GM23338 (cell line): ENCODE measurements around the gene SLC39A11. TPM values are rescaled to one million over a fixed set of nuclear protein-coding genes. Genes with fewer than 3 reads are reported as not detected.

ENCODE experiments used
- ATAC-seq: fragments of 200-7000 bp; cut with Tn5 transposase; 3 replicates; pipeline ENCODE4 v1.9.1; 2020
- DNase-seq: peaks from one replicate; pipeline ENCODE4 v3.0.0-alpha.2; 2015; ENCODE audit warnings: low spot score
- H2AFZ ChIP-seq: fragments of 200-600 bp; sonication (generic); 2 replicates; pipeline ENCODE4 v1.8.0; 2016; ENCODE audit warnings: antibody characterized with exemption, mild to moderate bottlenecking, moderate library complexity
- H3F3A ChIP-seq: fragments of 200-600 bp; sonication (generic); replicated peaks from 2 replicates; pipeline ENCODE4 v1.8.0; 2017; ENCODE audit warnings: antibody characterized with exemption, mixed run types, low read depth
- H3K27ac ChIP-seq: fragments of 200-600 bp; sonication (generic); 2 replicates; pipeline ENCODE4 v1.6.1; 2016; ENCODE audit warnings: low read depth
- H3K27me3 ChIP-seq: fragments of 200-600 bp; sonication (generic); 2 replicates; pipeline ENCODE4 v1.8.0; 2016; ENCODE audit warnings: mild to moderate bottlenecking, mixed run types, moderate library complexity; ENCODE audit not compliant: insufficient read depth
- H3K36me3 ChIP-seq: fragments of 200-600 bp; sonication (generic); 2 replicates; pipeline ENCODE4 v1.8.0; 2016; ENCODE audit warnings: mild to moderate bottlenecking; ENCODE audit not compliant: insufficient read depth
- H3K4me1 ChIP-seq: fragments of 200-600 bp; sonication (generic); 2 replicates; pipeline ENCODE4 v1.8.0; 2016; ENCODE audit warnings: mild to moderate bottlenecking, moderate library complexity; ENCODE audit not compliant: insufficient read depth
- H3K4me2 ChIP-seq: fragments of 200-600 bp; sonication (generic); 2 replicates; pipeline ENCODE4 v1.7.1; 2017; ENCODE audit warnings: mixed run types
- H3K4me3 ChIP-seq: fragments of 200-600 bp; sonication (generic); 2 replicates; pipeline ENCODE4 v1.6.1; 2016; ENCODE audit warnings: mixed run types
- H3K79me2 ChIP-seq: fragments of 200-600 bp; sonication (generic); replicated peaks from 2 replicates; pipeline ENCODE4 v1.8.0; 2017; ENCODE audit warnings: mild to moderate bottlenecking; ENCODE audit not compliant: insufficient read depth
- H3K9me2 ChIP-seq: fragments of 200-600 bp; sonication (generic); 2 replicates; pipeline ENCODE4 v1.8.0; 2017; ENCODE audit not compliant: insufficient read depth
- H4K20me1 ChIP-seq: fragments of 200-600 bp; sonication (generic); replicated peaks from 2 replicates; pipeline ENCODE4 v1.8.0; 2017; ENCODE audit warnings: mild to moderate bottlenecking; ENCODE audit not compliant: insufficient read depth
- H3K27ac Mint-ChIP-seq: 2 replicates; pipeline ENCODE4 v1.8.0; 2020; ENCODE audit warnings: inconsistent platforms, mild to moderate bottlenecking, moderate library complexity, mixed read lengths
- H3K27me3 Mint-ChIP-seq: 3 replicates; pipeline ENCODE4 v1.8.0; 2022; ENCODE audit warnings: low read depth, mild to moderate bottlenecking, moderate library complexity, mixed read lengths, inconsistent platforms; ENCODE audit not compliant: insufficient read depth, poor library complexity
- H3K36me3 Mint-ChIP-seq: 3 replicates; pipeline ENCODE4 v1.8.0; 2021; ENCODE audit warnings: low read depth, mild to moderate bottlenecking, inconsistent platforms, moderate library complexity, mixed read lengths
- H3K4me1 Mint-ChIP-seq: 3 replicates; pipeline ENCODE4 v1.8.0; 2020; ENCODE audit warnings: mild to moderate bottlenecking, inconsistent platforms, mixed read lengths
- H3K4me3 Mint-ChIP-seq: 3 replicates; pipeline ENCODE4 v1.8.0; 2021; ENCODE audit warnings: moderate library complexity, mild to moderate bottlenecking, inconsistent platforms, mixed read lengths
- H3K9me3 Mint-ChIP-seq: 3 replicates; pipeline ENCODE4 v1.8.0; 2020; ENCODE audit warnings: moderate library complexity, mild to moderate bottlenecking, inconsistent platforms, mixed read lengths
- CREB1 ChIP-seq: fragments of 250-450 bp; sonication (Bioruptor Pico); IDR thresholded peaks from 2 replicates; pipeline ENCODE4 v1.5.0; 2020; ENCODE audit warnings: low read depth, mild to moderate bottlenecking, moderate library complexity
- CTCF ChIP-seq, 2 experiments: fragments of 200-600 bp in 1 of 2; sonication (generic) in 1 of 2; conservative IDR thresholded peaks; 2 replicates each; pipeline versions ENCODE4 v1.5.1 to v1.6.1; 2016 to 2017; ENCODE audit warnings: antibody characterized with exemption in 2 of 2, low read depth in 2 of 2, mild to moderate bottlenecking in 2 of 2, moderate library complexity in 1 of 2
- ETS1 ChIP-seq: IDR thresholded peaks from 2 replicates; pipeline ENCODE4 v1.6.1; 2016; ENCODE audit warnings: antibody characterized with exemption
- EZH2 ChIP-seq: fragments of 200-600 bp; sonication (generic); IDR thresholded peaks from one replicate; pipeline ENCODE4 v1.8.0; 2017; ENCODE audit warnings: antibody characterized with exemption, mild to moderate bottlenecking, low read depth; ENCODE audit not compliant: unreplicated experiment
- EZH2phosphoT487 ChIP-seq: fragments of 200-600 bp; sonication (generic); IDR thresholded peaks from one replicate; pipeline ENCODE4 v1.8.1; 2018; ENCODE audit warnings: antibody characterized with exemption; ENCODE audit not compliant: unreplicated experiment
- JUNB ChIP-seq: IDR thresholded peaks from one replicate; pipeline ENCODE4 v1.6.1; 2016; ENCODE audit warnings: antibody characterized with exemption; ENCODE audit not compliant: unreplicated experiment
- NANOG ChIP-seq: IDR thresholded peaks from 2 replicates; pipeline ENCODE4 v1.6.1; 2016; ENCODE audit warnings: antibody characterized with exemption, borderline replicate concordance
- POLR2AphosphoS5 ChIP-seq: IDR thresholded peaks from 2 replicates; pipeline ENCODE4 v1.6.1; 2016; ENCODE audit warnings: antibody characterized with exemption, low read depth
- REST ChIP-seq: IDR thresholded peaks from one replicate; pipeline ENCODE4 v1.6.1; 2018; ENCODE audit warnings: antibody characterized with exemption; ENCODE audit not compliant: unreplicated experiment
- STAT1 ChIP-seq: IDR thresholded peaks from one replicate; pipeline ENCODE4 v1.6.1; 2016; ENCODE audit warnings: antibody characterized with exemption; ENCODE audit not compliant: unreplicated experiment
- ZNF114 ChIP-seq: fragments of 250-450 bp; sonication (Bioruptor Pico); IDR thresholded peaks from 2 replicates; pipeline ENCODE4 v1.5.0; 2020; ENCODE audit warnings: mild to moderate bottlenecking, moderate library complexity
- ZNF331 ChIP-seq: fragments of 250-450 bp; sonication (Bioruptor Pico); IDR thresholded peaks from 2 replicates; pipeline ENCODE4 v1.5.0; 2020; ENCODE audit warnings: low read depth, mild to moderate bottlenecking, moderate library complexity
- ZNF462 ChIP-seq: fragments of 250-450 bp; sonication (Bioruptor Pico); IDR thresholded peaks from 2 replicates; pipeline ENCODE4 v1.5.0; 2020; ENCODE audit warnings: mild to moderate bottlenecking, moderate library complexity
- polyA plus RNA-seq: library from polyadenylated mRNA; unstranded; fragments of >200 nt; fragmentation: Nextera tagmentation; extraction: Ambion mirVana; gene quantifications from 2 replicates; pipeline ENCODE4 v1.2.1, GENCODE V29; 2016
- total RNA-seq: library from RNA; depleted of rRNA; stranded (reverse); fragments of >200 nt; shearing (Covaris generic); gene quantifications from 2 replicates; pipeline ENCODE4 v1.2.3, GENCODE V29; 2014

The SLC39A11 gene
- total and polyA plus RNA-seq, 2 experiments from 2014 or later = 10.8 to 18.1 TPM

- Histone ChIP-seq H3K4me3 (no peak overlapping the region), H3K9me2 (no peaks in the 10 kb centered on the region), H3K79me2 (no peaks in the 10 kb centered on the region), H3K27ac (no peak overlapping the region), H3K36me3 (no peaks in the 10 kb centered on the region), H2AFZ (no peak overlapping the region), H3K27me3 (no peaks in the 10 kb centered on the region), H3K4me1 (peaks cover under 1% of the 10 kb centered on the region; the same call in 1 of the 2 replicates), H3K4me2 (no peak overlapping the region), H3F3A (no peaks in the 10 kb centered on the region), H4K20me1 (no peaks in the 10 kb centered on the region)
- H3K27me3 Mint-ChIP-seq = no peaks in the 10 kb centered on the region
- DNase-seq = no peak
- no peak overlapping the region for H3K27ac Mint-ChIP-seq
- TF ChIP-seq EZH2phosphoT487 (no peak), ZNF331 (CRISPR knock-in tag) (no peak), ZNF462 (CRISPR knock-in tag) (no peak), STAT1 (no peak), REST (no peak), JUNB (no peak), CTCF (conservative IDR thresholded peaks at IDR 0.05; ENCODE audit: low read depth in 2 of 2) (no peak), POLR2AphosphoS5 (no peak), NANOG (no peak), EZH2 (no peak), ETS1 (no peak), CREB1 (CRISPR knock-in tag) (no peak), ZNF114 (CRISPR knock-in tag) (no peak)
- H3K4me3 Mint-ChIP-seq = no peak overlapping the region
- H3K36me3 Mint-ChIP-seq = no peaks in the 10 kb centered on the region
- no peaks in the 10 kb centered on the region for H3K9me3 Mint-ChIP-seq
- no peak for ATAC-seq
- peaks cover 14% of the 10 kb centered on the region for H3K4me1 Mint-ChIP-seq
These were observed 145.8 kb downstream of the SLC39A11 start for GRCh38 chr17:72946696-72947095.
